Measurements from ENCODE around the gene FEN1.

FEN1 gene

DNA sequence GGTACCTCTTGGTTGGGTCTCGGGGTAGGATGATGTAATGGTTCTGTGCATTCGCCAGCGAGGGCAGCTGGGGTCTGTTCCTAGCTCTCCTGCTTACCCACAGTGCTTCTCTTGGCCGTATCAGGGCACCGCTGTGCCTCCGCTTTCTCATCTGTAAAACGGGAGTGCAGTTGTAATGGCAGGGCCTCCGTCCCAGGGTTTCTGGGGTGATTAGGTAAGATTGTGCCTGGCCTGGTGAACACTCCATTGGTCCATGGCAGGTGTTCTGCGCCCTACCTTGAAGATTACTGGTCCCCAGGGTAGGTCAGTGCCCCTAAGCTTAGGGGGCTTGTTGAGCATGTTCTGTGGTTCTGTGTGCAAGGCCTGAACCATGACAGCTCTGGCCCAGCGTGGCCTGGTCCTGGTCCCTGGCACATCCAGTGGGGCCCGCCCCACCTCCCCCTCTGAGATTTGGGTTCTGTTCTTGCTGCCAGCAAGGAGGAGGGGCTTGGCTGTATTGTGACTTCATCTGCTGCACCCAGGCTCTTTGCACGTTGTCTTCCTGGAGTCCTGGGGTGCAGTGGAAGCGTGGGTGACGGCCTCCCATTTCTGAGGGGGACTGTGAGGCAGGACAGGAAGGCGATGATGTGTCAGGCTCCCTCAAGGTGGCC, 35.4 kb upstream of the FEN1 start:
- DNase-seq, result no peak

DNA sequence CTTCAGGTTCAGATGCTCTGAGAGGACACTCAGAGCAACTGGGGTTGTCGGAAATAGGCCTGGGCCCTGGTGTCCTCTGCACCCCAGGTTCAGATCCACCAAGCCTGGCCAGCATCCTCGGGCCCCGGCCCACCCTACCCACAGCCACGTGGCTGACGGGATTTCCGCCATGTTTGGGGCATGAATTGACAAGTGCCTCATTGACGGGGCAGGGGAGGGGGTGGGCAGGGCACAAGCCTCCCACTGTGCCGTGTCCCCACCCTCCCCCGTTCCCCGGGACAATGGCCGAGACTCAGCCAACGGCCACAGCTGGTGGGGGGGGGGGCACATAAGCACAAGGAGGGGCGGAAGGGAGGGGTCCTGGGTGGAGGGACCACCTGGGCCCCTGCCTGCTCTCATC, 31.8 kb upstream of the FEN1 start:
- no peak for DNase-seq

DNA sequence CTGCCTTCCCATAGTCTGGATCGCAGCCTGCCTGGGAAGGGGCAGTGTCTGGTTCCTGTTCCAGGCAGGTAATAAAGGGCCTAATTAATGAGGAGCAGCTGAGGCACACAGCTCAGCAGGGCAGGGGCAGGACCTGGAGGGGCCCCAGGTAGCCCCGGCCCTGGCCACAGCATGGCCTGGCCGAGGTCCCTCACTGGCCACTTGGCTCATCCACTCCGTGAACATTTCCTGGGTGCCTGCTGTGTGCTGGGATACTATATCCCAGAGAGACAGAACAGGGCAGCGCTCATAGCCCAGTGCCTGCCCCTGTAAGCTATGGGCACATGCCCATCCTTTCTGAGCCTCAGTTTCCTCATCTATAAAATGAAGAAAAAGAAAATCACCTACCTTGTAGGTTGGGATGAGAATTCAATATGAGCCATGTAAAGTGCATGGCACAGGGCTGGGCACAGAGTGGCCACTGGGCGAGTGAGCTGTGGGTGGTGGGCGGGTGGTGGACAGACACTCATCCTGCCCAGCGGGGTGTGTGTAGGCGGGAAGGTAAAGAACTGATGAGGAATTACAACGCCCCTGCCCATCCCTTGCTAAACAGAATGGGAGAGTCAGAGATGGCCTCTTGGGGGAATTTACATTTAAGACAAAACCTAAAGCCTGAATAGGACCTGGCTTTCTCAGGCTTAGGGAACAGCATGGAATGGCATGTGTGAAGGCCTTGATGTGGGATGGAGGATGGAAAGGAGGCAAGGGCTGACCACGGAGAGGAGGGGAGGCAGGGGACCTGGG, 31.1 kb upstream of the FEN1 start:
- no peak for DNase-seq

DNA sequence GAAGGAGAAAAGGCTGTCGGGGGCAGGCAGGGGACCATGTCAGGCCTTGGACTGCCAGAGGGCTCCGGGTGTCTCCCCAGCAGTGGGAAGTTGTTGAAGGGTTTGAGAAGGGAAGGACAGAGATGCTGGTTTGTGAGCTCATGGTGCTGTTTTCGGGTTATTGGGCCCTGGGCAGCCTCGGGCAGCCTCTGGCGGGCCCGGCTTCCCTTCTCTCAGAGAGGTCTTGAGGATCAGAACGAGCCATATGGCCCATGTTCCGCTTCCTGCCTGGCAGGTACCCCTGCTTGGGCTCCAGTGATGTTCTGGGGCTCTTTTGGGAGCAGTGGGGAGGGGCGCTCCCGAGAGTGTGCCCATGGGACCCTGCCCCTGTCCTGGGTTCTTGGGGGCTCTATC, 30.5 kb upstream of the FEN1 start:
- DNase-seq, result no peak

DNA sequence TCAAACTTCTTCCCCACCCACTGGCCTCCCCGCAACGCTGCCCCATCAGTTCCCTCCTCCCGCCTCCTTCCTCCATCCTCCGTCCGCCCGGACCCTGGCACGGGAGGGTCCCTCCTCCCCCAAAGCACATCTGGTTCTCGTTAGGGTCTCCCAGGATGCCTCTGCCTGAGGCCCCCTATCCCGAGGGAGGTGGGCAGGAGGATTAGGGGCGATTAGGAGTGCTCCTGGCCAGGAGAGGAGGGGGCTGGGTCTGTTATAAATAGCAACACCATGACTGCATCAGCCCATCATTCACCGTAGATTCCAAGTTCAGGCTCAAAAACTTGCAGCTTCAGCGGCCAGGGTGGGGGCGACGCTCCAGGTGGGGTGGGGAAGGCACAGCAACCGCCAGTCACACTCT, 29.9 kb upstream of the FEN1 start:
- no peak for DNase-seq

DNA sequence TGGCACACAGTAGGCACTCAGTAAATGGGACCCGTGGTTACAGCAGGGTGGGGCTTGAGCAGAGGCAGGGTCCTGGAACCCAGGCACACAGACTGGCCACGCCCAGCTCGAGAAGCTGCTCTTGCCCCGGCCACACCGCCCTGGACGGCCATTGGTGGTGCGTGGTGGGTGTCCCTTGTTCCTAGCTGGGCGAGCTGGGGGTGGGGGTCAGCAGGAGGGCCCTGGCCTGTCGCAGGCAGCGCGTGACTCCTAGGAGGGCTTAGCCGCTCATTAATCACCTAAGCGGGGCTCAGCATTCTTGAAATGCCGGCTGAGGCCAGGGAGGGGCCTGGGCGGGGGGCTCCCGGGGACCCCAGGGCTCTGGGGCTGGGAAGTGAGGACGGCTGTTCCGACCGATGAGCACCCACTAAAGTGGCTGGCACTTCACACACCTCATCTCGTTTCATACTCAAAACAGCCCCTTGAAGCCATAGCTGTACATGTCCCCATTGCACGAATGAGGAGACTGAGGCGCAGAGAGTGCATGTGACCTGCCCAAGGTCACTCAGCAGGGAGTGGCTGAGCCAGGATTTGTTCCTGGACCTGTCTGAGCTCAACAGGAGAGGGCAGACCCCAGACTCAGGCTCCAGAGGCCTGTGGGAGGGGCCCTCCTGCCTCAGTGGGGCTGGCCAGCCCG, 28.6 kb upstream of the FEN1 start:
- no peak for DNase-seq

DNA sequence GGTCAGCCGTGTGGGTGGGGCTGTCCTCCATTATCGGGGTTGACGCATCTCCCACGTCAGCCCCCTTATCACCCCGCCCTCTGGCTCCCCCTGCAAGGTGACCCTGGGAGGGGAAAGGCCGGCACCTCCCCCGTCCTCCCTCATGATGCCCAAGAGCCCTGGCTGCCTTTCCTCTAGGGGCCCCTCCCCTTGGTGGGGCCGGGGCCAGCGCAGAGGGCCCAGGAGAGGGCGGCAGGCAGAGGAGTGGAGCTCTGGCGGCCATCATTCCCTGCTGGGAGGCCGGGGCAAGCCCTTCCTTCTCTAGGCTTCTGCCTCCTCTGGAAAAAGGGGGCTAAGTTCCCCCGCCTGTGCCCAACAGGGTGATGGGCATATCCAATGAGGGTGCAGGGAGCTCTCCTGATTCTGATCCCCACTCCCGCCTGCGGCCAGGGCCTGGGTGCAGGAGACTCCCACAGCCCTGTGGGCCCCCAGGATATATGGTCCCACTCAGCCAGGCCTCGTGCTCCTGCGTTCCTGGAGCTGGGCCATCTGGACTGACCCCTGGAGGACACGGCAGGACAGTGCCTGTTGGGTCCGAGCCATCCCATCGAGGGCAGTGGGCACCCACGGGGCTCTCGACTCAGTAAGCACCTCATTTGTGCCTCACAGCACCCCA, 28.0 kb upstream of the FEN1 start:
- no peak for DNase-seq

DNA sequence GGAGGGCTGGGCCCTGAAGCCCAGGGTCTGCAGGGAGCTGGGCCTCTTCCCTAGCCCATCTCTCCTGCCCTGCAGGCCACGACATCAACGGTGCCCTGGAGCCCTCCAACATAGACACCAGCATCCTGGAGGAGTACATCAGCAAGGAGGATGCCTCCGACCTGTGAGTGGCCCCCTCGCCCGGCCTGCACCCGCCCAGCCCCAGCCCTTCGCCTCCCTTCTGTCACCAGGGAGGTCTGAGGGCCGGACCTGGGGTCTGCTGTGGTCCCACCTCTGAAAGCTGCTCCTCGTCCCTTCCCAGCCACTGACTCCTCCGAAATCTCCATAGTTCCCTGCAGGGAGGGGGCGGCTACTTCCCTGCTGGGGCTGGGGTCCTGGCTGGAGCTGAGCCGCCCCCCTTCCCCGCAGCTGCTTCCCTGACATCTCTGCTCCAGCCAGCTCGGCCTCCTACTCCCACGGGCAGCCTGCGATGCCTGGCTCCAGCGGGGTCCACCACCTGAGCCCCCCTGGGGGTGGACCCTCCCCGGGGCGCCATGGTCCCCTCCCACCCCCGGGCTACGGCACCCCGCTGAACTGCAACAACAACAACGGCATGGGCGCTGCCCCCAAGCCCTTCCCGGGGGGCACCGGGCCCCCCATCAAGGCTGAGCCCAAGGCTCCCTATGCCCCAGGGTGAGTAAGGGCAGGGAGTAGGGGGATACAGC, 27.0 kb upstream of the FEN1 start:
- DNase-seq, result no peak

DNA sequence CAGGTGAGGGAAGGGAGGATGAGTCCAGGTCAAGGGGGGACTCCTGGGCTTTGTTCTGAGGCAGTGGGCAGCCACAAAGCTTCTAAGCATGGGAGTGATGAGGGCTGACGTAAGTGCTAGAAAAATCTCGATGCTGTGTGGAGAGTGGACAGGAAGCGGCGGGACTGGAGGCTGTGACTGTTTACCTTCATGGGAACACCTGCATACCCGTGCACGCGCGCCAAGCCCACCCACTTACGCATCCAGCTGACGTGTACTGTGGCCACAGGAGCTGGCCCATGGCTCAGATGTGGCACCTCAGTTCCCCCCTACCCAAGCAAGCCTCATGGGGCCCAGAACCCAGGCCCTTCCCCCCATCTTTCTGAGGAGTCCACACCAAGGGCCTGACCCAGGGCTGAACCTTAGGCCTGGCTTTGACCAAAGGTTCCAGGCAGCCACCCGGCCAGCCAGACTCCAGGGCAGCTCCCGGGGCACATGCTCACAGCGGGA, 26.3 kb upstream of the FEN1 start:
- DNase-seq, result no peak

DNA sequence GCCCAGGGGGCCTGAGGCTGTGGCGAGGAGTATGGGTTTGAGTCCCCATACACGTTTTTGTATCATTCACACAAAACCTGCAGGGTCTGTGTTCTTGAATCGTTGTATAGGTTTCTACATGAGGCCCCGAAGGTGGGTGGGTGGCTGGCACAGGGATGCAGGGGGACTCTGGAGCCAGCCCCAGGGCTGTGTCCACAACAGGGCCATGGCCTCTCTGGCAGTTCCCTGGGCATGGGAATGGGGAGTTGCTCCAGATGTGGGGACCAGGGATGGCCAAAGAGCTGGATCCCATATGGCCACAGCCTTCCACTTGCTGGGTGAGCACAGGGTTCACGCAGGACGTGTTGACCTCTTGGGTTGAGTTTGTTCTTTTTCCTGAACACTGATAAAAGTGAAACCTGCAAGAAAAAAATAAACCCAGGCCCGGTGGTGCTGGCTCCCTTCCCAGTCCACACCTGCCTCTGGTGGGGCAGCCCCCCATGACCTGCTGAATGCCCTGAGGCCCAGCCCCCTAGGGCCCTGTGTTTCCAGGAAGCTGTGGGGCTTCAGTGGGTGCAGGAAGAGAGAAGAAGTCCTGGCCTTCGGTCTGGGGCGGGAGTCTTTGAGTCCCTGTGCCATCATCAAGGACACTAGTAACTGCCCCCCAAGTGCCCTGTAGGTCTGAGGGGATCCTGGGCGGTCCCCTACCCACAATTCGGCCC, 24.2 kb upstream of the FEN1 start:
- DNase-seq, result no peak

DNA sequence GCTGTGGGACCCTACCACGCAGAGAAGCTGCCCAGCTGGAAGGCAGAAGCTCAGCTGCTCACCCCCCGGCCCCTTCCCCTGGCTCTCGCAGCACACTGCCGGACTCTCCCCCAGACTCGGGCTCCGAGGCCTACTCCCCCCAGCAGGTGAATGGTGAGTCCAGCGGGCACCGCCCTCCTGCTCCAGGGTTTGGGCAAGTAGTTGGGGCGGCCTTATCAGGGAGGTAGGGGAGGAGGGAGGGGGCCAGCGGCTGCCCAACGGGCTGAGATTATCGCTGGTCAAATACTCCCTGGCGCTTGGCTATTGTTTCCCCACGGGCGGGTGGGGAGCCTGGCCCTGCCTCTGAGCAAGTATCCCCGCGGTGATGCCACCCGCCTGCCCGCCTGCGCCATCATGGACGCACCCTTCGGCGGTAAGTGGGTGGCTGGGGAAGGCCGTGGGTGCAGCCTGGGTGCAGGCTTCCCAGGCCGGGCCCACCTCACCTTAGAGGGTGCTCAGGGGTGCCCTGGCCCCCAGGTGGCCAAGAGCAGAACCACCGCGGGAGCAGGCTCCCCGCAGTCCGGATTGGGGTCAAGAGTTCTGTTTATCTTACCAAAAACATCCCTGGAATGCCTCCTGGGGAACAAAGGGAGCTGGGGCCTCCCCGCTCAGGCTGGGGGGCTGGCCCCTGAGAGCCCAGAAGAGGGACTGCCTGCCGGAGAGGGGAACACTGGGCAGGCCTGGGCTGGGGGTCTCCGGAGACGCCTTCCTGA, 23.4 kb upstream of the FEN1 start:
- DNase-seq, result no peak

DNA sequence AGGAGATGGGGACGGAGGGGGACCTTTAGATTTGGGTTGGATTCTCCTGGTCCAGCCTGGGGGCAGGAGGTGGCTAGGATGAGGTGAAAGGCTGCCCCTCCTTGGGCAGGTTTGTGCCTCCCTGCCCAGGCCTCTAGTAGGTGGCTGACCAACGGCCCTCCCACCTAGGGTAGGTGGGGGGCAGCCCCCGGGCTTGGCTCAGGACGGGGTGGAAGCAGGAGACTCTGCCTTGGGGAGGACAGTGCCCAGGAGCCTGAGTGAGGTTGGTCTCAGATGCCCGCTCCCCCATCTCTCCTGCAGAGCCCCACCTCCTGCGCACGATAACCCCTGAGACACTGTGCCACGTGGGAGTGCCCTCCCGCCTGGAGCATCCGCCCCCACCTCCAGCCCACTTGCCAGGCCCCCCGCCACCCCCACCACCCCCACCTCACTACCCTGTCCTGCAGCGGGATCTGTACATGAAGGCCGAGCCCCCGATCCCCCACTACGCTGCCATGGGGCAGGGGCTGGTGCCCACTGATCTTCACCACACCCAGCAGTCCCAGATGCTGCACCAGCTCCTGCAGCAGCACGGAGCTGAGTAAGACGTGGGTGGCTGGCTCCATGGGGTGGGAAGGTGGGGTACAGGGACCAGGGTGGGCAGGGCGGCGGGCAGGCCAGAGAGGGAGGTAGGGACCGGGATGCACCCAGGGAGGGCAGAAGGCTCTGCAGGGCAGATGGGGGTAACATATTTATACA, 22.6 kb upstream of the FEN1 start:
- DNase-seq, result no peak

DNA sequence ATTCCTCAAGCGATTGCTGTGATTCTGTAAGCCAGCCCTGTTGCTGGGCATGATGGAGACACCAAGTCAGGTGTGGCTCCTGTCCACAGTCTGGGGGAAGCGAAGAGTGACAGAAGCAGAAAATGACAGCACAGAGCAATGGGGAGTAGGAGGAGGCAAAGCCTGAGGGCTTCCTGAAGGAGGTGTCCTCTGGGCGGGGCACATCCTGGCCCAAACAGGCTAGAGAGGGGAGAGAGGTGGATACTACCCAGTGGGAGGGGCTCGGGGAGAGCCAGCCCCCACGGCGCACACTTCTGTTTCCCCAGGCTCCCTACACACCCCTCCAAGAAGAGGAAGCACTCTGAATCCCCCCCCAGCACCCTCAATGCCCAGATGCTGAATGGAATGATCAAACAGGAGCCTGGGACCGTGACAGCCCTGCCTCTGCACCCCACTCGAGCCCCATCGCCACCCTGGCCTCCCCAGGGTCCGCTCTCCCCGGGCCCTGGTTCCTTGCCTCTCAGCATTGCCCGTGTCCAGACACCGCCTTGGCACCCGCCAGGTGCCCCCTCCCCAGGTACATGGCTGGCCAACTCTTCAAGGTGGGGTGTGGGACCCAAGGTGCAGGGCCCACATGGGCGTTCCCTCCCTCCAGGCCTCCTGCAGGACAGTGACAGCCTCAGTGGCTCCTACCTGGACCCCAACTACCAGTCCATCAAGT, 21.4 kb upstream of the FEN1 start:
- DNase-seq, result no peak

DNA sequence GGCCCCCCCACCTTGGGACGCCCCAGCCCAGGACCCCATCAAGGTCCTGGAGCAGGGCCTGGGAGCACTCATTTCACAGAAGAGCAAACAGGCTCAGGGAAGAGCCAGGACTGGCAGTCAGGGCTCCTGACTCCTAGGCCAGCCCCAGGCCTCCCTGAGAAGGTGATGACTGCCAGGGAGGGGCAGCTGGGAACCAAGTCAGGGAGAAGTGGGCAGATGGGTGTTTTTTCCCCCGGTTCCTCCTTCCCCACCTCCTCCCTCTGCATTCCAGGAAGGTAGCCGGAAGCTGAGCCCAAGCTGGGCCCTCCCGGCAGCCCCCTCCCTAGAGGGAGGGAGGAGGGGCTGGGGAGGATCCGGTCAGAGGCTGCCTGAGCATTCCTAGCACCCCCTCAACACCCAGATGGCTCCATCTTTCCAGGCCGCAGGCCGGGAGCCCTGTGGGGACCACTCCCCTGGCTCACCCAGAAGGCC, 20.7 kb upstream of the FEN1 start:
- no peak for DNase-seq

DNA sequence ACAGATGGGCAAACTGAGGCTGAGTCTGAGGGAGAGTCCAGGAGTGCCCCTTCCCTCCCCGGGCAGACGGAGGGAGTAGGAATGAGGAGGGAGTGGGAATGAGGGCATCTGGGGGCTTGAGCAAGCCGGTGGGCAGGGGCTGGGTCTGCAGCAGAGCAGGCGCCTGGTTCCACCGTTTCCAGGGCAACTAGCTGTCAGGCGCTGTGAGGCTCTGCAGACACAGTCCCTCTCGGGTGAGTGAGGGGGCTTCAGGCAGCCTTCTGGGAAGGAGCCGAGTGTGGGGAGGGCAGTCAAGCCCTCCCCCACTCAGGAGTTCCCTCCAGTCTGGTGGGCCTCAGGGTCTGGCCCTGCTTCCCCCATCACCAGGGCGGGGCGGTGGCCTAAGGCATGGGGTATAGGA, 19.4 kb upstream of the FEN1 start:
- DNase-seq, result no peak

DNA sequence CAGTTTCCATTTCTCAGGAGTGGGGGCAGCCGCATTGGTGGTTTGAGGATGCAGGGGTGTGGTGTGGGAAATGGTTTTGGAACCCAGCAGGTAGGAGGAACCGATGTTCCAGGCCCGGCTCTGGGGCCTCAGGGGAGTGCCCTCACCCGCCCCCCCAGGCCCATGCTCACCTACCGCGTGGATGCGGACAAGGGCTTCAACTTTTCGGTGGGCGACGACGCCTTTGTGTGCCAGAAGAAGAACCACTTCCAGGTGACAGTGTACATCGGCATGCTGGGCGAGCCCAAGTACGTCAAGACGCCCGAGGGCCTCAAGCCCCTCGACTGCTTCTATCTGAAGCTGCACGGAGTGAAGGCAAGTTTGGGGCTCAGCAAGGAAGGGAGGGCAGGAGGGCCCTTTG, 18.9 kb upstream of the FEN1 start:
- DNase-seq, result no peak

DNA sequence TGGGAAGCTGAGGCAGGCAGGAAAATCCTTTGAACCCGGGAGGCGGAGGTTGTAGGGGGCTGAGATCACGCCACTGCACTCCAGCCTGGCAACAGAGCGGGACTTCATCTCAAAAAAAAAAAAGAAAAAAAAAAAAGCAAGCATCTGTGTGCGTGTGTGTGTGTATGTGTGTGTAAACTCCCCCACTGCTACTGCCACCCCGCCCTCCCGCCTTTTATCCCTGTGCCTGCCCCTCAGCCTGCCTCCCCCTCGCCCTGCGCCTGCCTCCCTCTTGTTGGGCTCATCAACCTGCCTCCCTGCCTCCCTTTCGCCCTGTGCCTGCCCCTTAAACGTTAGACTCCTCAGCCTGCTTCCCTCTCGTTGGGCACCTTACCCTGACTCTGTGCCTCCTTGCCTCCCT, 18.3 kb upstream of the FEN1 start:
- no peak for DNase-seq

DNA sequence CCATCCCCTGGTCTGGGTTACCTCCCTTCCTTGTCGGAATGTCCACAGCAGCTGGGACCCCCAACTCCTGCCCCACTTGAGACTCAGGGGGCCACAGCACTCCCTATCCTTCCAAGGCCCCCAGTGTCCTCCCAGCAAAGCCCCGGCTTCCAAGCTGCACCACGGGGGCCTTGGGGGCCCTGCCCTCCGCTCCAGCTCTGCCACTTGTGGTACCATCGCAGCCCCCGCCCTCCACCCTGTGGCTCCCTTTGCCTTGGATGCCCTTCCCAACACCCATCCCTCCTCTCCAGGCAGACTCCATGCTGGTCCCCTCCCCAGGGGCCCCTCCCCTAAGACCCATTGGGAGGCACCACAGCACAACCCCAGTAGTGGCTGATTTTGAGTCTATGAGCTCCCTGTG, 17.6 kb upstream of the FEN1 start:
- no peak for DNase-seq

DNA sequence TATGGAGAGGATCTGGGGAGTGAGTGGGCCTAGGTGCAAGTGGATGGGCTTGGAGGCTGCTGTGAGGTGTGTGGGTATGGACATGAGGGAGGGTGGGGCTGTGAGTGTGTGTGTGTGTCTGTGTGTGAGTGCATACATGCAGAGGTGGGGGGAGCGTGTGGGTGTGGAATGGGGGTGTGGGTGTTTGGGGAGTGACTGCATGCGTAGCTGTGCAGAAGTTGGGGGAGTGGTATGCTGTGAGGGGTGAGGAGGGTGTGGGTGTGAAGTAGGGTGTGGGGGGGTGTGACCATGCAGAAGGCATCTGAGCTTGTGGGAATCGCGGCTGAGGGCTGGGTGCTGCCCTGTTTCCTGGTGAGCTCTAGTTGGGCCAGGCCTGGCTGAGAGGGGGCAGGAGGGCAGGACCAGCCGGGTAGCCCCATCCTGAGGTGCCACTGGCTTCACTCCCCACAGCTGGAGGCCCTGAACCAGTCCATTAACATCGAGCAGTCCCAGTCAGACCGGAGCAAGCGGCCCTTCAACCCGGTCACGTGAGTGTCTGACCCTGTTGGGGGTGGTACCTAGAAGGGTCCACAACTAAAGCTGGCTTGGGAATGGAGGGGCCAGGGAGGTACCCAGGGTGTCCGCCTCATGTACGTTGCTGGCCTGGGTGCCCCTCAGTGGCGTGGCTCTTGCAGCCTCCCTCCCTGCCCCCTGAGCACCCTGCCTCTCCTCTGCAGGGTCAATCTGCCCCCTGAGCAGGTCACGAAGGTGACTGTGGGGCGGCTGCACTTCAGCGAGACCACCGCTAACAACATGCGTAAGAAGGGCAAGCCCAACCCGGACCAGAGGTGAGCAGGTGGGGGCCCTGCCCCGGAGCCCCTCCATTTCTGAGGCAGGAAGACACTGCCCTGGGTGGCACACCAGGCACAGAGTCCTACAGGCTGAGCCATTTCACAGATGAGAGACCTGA, 16.8 kb upstream of the FEN1 start:
- DNase-seq, result no peak

Data from hematopoietic multipotent progenitor cell treated with erythropoietin and hydrocortisone succinate and interleukin-3 and kit ligand, for 8 days (in vitro differentiated cells).